GF-D8 (cell line): ENCODE data around the gene SLC27A4.

Experiments
- DNase-seq: peaks from one replicate; lab custom pipeline; 2025; lab: John Stamatoyannopoulos, UW

Gene SLC27A4

GRCh38 chr9:128339761-128340690, at the start of gene SLC27A4:
SLC27A4 (plus strand) TSS chr9:128340527; CDS start chr9:128343133, 2,606 bp downstream.
- DNase-seq, result peak; percentile 38

DNA sequence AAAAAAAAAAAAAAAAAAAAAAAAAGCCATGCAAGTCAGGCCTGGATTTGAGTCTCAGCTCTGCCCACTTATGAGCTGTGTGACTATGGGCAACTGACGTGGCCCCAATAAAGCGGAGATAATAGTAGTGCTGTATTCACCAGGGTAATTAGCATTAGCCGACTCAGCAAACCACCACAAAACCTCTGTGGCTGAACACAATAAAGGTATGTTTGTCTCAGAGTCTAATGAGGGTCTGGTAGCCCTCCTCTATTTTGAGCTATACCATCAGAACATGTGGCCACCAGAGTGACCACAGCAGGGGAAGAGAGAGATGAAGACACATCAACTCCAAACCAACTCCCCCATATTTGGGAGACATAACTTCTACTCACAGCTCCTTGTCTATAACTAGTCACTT, 48.3 kb upstream of the SLC27A4 start:
- DNase-seq, result no peak

- DNase-seq, result no peak
Measured at GRCh38 chr9:128293091-128293490, 47.2 kb upstream of the SLC27A4 start.

DNA sequence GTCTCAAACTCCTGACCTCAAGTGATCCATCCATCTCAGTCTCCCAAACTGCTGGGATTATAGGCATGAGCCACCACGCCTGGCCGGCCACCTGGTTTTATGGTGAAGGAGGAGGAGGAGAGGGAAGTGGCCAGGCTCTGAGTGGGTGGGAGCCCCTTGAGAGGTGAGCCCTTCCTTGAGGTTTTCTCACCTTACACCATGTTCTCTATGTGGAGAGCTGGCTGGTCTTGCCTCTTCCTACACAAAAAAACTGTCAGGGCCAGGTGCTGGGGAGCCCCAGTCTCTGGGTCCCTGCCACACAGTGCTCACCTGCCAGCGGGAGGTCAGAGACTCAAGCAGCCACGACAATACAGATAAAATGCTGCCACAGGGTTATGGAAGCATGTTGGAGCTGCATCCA, 46.2 kb upstream of the SLC27A4 start:
- no peak for DNase-seq

DNA sequence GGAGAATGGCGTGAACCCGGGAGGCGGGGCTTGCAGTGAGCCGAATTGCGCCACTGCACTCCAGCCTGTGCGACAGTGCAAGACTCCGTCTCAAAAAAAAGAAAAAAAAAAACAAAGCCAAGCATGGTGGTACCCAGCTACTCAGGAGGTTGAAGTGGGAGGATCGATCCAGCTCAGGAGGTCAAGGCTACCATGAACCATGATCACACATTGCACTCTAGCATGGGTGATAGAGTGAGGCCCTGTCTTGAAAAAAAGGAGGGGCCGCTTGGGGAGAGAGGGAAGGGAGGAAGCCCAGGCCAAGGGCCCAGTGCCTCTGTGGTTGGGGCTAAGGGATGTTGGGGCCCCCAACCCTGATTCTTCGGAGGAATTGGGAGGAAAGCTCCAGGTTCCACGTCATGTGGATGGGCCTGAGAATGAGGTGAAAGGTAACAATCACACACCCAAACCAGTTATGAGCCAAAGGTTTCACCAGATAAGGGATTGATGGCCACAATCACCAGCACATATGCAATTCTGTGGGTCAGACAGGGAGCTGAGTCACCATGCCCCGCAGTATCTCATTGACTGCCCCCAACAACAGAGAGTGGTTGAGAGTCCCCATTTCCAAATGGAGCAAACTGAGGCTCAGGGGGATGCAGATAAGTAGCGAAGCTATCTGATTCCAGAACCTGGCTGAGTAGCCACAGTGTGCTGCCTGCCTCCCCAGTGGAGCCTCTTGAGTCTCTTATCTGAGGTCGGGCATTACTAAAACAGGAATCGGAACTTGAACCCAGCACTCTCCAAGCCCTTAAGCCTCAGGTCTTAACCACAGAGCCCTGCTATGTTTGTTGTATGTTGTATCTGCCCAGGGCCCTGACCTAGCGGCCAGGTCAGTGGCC, 43.7 kb upstream of the SLC27A4 start:
- DNase-seq, result no peak

DNA sequence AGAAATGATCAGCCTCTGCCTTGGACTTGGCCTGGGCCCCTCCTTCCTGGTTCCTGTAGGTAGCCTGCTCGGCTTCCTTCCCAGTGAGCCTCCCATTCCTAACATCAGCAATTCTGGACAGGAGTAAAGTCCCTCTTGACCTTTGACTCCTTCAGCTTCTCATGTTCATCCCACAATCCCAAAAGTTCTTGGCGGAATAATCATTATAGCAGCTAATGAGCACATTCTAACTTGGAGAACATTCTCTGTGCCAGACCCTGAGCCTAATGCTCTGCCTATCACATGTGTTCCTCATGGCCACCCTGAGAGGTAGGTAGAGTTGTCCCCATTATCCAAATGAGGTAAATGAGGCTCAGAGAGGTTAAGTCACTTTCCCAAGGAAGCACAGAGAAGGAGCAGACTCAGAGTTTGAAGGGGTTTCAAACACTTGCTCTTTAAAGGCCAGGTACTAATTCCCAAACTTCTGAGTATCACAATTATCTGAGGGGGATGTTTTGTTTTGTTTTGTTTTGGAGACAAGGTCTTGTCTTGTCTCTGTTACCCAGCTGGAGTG, 43.0 kb upstream of the SLC27A4 start:
- no peak for DNase-seq

DNA sequence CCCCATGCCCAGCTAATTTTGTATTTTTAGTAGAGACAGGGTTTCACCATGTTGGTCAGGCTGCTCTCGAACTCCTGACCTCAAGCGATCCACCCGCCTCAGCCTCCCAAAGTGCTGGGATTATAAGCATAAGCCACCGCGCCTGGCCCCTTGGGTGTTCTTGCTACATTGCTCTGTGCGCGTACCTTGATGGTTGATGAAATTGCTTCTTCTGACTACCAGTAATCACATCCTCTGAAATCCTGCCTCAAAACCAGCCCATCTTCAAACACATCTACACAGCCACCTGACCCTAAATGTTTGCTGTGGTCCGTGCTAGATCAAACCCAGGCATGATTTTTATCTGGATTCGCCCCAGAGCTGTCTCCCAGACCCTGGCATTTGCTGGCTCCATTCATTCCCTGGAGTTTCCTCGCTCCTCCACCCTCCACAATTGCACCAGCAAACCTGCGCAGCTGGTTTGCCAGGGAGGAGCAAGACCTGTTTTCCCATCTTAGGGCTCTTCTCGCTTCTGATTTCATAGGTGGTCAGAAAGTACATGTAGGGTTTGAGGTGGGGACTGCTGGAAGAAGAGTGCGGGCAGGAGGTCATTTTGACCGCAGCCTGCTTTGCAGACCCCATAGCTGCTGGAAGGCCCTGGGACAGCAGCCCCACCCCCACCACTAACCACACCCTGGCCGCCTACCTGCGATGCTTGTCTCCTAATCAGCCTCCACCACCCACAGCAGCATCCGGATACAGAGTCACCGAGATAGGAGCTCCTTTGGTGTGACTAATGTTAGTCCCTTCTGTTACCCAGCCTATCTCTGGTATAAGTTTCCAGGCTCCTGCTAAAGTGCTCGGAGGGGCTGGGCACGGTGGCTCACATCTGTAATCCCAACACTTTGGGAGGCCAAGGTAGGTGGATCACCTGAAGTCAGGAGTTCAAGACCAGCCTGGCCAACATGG, 41.5 kb upstream of the SLC27A4 start:
- DNase-seq, result no peak

- no peak for DNase-seq
Measured at GRCh38 chr9:128304136-128304970, 36.0 kb upstream of the SLC27A4 start.

- DNase-seq, result no peak
Measured at GRCh38 chr9:128304971-128305288, 35.4 kb upstream of the SLC27A4 start.

DNA sequence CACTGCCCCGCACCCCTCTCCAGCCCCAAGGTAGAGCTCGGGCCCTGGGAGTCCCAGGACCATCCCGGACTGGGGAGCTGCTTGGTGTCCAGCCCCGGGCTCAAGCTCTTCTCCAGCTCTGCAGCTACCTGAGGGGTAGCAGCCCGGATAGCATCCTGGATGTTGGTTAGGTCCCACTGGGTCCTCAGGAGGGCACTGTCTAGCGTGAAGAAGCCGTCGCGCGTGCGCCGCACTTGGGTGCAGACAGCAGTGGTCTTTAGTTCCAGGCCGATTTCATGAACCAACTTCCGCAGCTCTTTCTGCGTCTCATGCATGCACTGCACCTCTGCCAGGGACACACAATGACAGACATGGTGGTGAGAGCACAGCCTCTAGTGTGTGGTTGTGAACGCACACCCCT, 30.8 kb upstream of the SLC27A4 start:
- DNase-seq, result no peak

- DNase-seq, result no peak
Measured at GRCh38 chr9:128310461-128310860, 29.9 kb upstream of the SLC27A4 start.

- DNase-seq, result no peak
Measured at GRCh38 chr9:128314697-128315096, 25.6 kb upstream of the SLC27A4 start.

DNA sequence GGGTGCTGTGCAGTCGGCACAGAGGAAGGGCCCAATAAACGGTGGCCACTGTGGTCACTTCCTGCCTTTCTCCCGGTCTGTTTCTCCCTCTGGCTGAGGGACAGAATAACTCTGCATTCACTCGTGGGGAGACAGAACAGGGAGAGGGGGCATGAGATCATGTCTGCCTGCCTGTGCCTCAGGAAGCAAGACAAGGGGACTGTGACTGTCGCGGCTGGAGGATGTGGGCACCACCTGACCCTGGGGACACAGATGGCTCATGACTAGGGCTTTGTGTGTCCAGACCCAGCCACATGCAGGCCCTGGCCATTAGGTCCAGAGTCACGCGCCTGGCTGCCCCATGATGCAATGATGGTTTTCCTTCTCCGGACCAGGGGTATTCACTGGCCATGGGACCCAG, 23.9 kb upstream of the SLC27A4 start:
- DNase-seq, result no peak

GRCh38 chr9:128317629-128318028, 22.7 kb upstream of the SLC27A4 start:
- DNase-seq, result no peak

- no peak for DNase-seq
Measured at GRCh38 chr9:128321343-128321742, 19.0 kb upstream of the SLC27A4 start.

- DNase-seq, result no peak
Measured at GRCh38 chr9:128321879-128322403, 18.4 kb upstream of the SLC27A4 start.

GRCh38 chr9:128322404-128323211, 17.7 kb upstream of the SLC27A4 start, which contains the start of the genes COQ4 and TRUB2:
COQ4 (plus strand) TSS chr9:128322839; CDS start chr9:128322859, 20 bp downstream.
TRUB2 (minus strand) TSS chr9:128322447; CDS start chr9:128322408, 39 bp downstream.
- DNase-seq, result peak; percentile 80

DNA sequence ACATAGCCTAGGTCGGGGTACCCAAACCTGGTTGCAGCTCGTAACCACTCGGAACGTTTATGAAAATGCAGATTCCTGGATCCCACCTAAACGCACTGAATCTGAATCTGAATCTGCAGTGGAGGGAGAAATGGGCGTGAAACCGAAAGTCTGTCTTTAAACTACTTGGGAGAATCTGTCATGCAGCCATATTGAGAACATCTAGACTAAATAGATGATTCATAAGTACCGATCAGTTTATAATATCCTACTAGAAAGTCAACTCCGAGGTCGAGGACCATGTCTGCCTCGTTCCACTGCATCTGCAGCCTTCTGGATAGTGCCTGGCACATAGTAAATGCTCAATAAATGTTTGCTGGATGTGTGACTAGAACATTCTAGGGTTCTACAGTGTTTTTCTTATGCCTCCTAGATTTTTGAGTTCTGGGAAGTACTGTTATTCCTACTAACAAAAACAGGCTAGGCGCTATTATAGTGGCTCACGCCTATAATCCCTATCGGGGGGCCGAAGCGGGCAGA, 17.1 kb upstream of the SLC27A4 start:
- DNase-seq, result no peak

- peak; percentile 2 for DNase-seq
Measured at GRCh38 chr9:128323791-128324190, 16.5 kb upstream of the SLC27A4 start.
